Measurements from ENCODE around the gene DUSP6. TPM values are rescaled to one million over a fixed set of nuclear protein-coding genes. Genes with fewer than 3 reads are reported as not detected.

The DUSP6 gene
- polyA plus RNA-seq, 3 donors: 85.8 to 94.2 (median 87.2) TPM

- no peak for DNase-seq (ENCODE audit: low read depth in 3 of 3, low spot score in 2 of 3)
Observed at GRCh38 chr12:89335452-89336244, 16.7 kb downstream of the DUSP6 start.

- DNase-seq (ENCODE audit: low read depth in 3 of 3, low spot score in 2 of 3): no peak
Observed at GRCh38 chr12:89334548-89335169, 17.6 kb downstream of the DUSP6 start.

- DNase-seq (ENCODE audit: low read depth in 3 of 3, low spot score in 2 of 3): no peak
Observed at GRCh38 chr12:89333564-89334252, 18.6 kb downstream of the DUSP6 start.

GRCh38 chr12:89328151-89329030 is 23.9 kb downstream of the DUSP6 start:
- no peak for DNase-seq (ENCODE audit: low read depth in 3 of 3, low spot score in 2 of 3)

- DNase-seq (ENCODE audit: low read depth in 3 of 3, low spot score in 2 of 3): no peak
Observed at GRCh38 chr12:89327486-89328094, 24.7 kb downstream of the DUSP6 start.

GRCh38 chr12:89326239-89327040 is 25.9 kb downstream of the DUSP6 start:
- no peak for DNase-seq (ENCODE audit: low read depth in 3 of 3, low spot score in 2 of 3)

DNA sequence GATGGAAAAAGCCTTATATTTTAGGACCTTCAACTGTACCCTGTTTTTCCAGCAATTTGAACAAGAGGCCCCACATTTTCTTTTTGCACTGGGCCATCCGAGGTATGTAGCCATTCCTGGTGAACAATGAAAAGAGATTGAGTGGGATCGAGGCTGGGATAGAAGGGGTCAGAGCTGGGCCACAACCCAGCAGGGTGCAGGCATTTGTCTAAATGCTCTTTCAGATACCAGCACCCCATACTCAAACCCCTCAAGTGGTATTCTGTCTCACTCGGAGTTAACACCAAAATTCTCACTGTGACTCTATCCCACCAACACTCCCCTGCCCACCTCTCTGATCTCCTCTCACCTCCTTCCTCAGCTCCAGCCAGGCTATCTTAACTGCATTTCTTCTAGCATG is 26.8 kb downstream of the DUSP6 start:
- DNase-seq (ENCODE audit: low read depth in 3 of 3, low spot score in 2 of 3): no peak

- no peak for DNase-seq (ENCODE audit: low read depth in 3 of 3, low spot score in 2 of 3)
Observed at GRCh38 chr12:89324437-89324836, 27.9 kb downstream of the DUSP6 start.

GRCh38 chr12:89323568-89324218 is 28.6 kb downstream of the DUSP6 start:
- DNase-seq (ENCODE audit: low read depth in 3 of 3, low spot score in 2 of 3): no peak

DNA sequence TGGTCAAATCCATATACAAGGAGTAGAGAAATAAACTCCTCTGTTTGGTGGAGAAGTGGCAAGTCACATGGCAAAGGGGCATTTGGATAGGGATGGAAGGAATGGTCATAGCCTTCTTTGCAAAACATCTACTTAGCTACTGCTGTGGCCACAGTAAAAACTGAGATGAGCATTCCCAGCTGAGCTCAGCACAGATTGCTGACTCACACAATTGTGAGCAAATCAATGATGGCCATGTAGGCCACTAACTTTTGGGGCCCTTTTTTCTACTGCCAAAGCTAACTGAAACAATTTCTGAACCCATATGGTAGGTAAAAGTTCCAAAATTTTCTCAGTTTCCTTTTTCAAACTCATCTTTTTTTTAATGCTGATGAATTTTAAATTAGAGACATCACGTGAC is 31.6 kb downstream of the DUSP6 start:
- DNase-seq (ENCODE audit: low read depth in 3 of 3, low spot score in 2 of 3): no peak

- DNase-seq (ENCODE audit: low read depth in 3 of 3, low spot score in 2 of 3): no peak
Observed at GRCh38 chr12:89319606-89320005, 32.7 kb downstream of the DUSP6 start.

- DNase-seq (ENCODE audit: low read depth in 3 of 3, low spot score in 2 of 3): no peak
Observed at GRCh38 chr12:89319122-89319521, 33.2 kb downstream of the DUSP6 start.

DNA sequence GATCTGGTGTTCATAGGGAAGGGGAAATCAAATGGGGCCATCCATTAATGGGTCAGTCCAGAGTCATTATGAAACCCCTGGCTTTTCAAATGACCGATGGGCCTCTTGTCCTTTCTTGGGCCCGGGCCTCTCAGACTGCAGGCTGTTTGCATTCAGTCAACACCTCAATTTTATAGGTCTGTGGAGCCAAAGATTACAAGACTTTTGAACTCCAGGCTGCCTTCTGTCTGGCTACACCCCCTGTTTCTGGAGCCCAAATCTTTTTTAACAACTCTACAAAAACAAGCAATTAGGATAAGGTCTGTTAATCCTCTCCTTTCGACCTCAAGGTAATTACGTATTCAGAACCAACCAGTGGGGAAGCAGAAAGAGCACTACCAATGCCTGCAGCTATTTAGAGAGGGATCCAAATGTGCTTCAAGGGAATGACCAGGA is 35.6 kb downstream of the DUSP6 start:
- DNase-seq (ENCODE audit: low read depth in 3 of 3, low spot score in 2 of 3): no peak

DNA sequence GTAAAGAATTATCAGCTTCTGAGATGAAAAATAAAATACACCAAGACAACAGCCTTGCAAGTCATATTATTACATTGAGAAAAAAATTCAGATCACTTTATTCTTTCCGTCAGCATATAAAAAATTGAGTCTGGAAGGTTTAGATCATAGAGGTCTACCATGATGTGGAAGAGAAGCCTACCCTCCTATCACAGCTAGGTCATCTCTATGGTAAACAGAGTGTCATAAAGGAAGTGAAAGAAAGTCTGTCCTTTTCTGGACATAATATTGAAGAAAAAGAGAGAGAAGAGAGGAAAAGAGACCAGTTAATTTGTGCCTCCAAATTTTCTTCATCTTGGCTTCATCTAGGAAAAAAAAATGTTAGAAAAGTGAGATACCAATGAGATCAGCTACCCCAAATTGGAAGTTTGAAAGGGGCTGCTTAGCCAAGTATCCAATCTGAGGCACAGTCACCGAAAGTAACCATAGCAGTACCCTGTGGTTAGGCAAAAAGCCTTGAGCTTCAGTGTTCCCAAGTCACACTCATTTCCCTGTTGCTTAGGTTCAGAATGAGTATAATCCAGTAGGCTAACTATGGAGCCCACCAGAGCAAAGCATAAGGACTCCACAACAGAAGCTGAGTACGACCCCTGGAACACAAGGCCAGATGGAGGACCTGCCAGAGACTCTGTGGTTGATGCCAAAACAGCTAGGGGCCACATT is 38.1 kb downstream of the DUSP6 start:
- DNase-seq (ENCODE audit: low read depth in 3 of 3, low spot score in 2 of 3): no peak

- DNase-seq (ENCODE audit: low read depth in 3 of 3, low spot score in 2 of 3): no peak
Observed at GRCh38 chr12:89311703-89312293, 40.5 kb downstream of the DUSP6 start.

DNA sequence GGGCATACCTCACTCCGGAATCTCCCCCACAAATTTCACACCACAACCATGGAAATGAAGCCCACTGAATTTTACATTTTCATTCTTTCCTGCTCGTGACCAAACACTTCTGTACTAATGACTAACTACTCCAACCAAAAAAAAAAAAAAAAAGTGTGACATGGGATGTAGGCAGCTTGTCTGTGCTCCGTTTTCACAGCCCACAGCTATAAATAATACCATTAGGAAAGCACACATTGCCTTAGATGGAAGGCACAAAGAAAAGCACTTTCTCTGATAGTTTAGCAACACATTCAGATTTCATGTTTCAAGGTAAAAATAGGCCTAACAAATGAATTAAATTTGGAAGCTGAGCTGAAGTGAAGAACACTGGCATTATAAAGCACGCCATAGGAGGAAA is 42.5 kb downstream of the DUSP6 start:
- no peak for DNase-seq (ENCODE audit: low read depth in 3 of 3, low spot score in 2 of 3)

GRCh38 chr12:89309440-89309802 is 42.9 kb downstream of the DUSP6 start:
- no peak for DNase-seq (ENCODE audit: low read depth in 3 of 3, low spot score in 2 of 3)

Measured in right renal cortex interstitium (tissue), 3 donors.